Mucosa of descending colon (tissue), 3 donors: ENCODE data around the gene FOXRED1. TPM values are rescaled to one million over a fixed set of nuclear protein-coding genes. Genes with fewer than 3 reads are reported as not detected.

Source experiments
- ATAC-seq: fragments of 200-7000 bp; cut with Tn5 transposase; one replicate; pipeline ENCODE4 v1.9.1; 2020; ENCODE audit warnings: mild to moderate bottlenecking, moderate library complexity
- DNase-seq, 3 donors: peaks; one replicate each; pipeline ENCODE4 v3.0.0-alpha.2; 2020
- H3K36me3 ChIP-seq: fragments of 200-600 bp; one replicate; pipeline ENCODE4 v1.8.0; 2021; ENCODE audit warnings: low read depth, mild to moderate bottlenecking
- H3K4me1 ChIP-seq: fragments of 200-600 bp; one replicate; pipeline ENCODE4 v1.8.0; 2021; ENCODE audit warnings: low read depth, mild to moderate bottlenecking
- H3K4me3 ChIP-seq: fragments of 200-600 bp; one replicate; pipeline ENCODE4 v1.8.0; 2021; ENCODE audit warnings: mild to moderate bottlenecking
- H3K9me3 ChIP-seq: fragments of 200-600 bp; one replicate; pipeline ENCODE4 v1.8.0; 2021; ENCODE audit warnings: mild to moderate bottlenecking
- intact Hi-C, 2 donors: fragments of 100-400 bp; cut with DNase I in 1 of 2; cut with micrococcal nuclease in 1 of 2; formaldehyde crosslinking; loops; one replicate each; pipeline versions ENCODE4 v1.11.0 to v1.11.1; 2022; cut with DNase I, micrococcal nuclease
- total RNA-seq, 3 donors: library from RNA; stranded (reverse); fragmentation: NEBNext Ultra II Directional in 2 of 3; extraction: Animal tissue kit (Norgen Biotek cat#: 25700) in 2 of 3; gene quantifications; one replicate each; pipeline versions ENCODE4 v1.2.1 to v1.2.4, GENCODE V29; 2021 to 2023
- TF ChIP-seq, protein P1 (sequence below): fragments of 200-600 bp; IDR thresholded peaks from one replicate; pipeline ENCODE4 v1.8.0; 2022; ENCODE audit warnings: antibody characterized with exemption, mild to moderate bottlenecking
- donor health status: DM: no; HTN: no; CAD: no; lungs with moderate emphysema.
- donor health status: DM: no; HTN: no; CAD: no.
- donor health status: DM: no; HTN: yes; CAD: no.

Gene FOXRED1
- total RNA-seq, 3 donors from 2014 or later, result 24.3 to 36.9 (median 31.4) TPM

- no peaks in the 10 kb centered on the region for H3K9me3 ChIP-seq
- no peak overlapping the region for H3K4me3 ChIP-seq
- no peaks in the 10 kb centered on the region for H3K4me1 ChIP-seq
- intact Hi-C loops, result no loop called here
- H3K36me3 ChIP-seq, result peaks cover 4% of the 10 kb centered on the region
- TF ChIP-seq, protein P1, sequence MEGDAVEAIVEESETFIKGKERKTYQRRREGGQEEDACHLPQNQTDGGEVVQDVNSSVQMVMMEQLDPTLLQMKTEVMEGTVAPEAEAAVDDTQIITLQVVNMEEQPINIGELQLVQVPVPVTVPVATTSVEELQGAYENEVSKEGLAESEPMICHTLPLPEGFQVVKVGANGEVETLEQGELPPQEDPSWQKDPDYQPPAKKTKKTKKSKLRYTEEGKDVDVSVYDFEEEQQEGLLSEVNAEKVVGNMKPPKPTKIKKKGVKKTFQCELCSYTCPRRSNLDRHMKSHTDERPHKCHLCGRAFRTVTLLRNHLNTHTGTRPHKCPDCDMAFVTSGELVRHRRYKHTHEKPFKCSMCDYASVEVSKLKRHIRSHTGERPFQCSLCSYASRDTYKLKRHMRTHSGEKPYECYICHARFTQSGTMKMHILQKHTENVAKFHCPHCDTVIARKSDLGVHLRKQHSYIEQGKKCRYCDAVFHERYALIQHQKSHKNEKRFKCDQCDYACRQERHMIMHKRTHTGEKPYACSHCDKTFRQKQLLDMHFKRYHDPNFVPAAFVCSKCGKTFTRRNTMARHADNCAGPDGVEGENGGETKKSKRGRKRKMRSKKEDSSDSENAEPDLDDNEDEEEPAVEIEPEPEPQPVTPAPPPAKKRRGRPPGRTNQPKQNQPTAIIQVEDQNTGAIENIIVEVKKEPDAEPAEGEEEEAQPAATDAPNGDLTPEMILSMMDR, result no peak
- DNase-seq (no peak), ATAC-seq (peak; percentile 25)
These were observed 24.8 kb downstream of the FOXRED1 start for GRCh38 chr11:126293726-126294125.

DNA sequence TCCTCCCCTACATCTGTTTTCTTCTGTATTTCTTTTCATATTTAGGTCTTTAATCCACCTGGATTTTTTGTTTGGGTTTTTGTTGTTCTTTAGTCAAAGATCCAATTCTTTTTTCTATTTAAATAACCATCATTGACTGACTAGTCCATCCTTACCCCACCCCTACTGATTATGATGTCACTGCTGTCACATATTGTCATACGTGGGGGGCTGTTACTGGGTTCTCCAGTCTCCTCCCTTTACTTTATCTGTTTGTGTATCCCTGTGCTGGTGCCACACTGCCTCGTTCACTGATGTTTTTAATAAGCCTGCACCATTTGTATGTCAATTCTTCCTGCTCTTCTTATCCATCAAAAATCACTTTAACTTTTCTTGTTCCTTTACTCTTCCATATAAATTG is 28.1 kb downstream of the FOXRED1 start:
- ATAC-seq (no peak), DNase-seq (no peak)
- TF ChIP-seq, protein P1, result no peak
- intact Hi-C loops, result no loop called here
- no peak overlapping the region for H3K4me3 ChIP-seq
- peaks cover 4% of the 10 kb centered on the region for H3K36me3 ChIP-seq
- no peaks in the 10 kb centered on the region for H3K4me1 ChIP-seq
- H3K9me3 ChIP-seq, result no peaks in the 10 kb centered on the region

DNA sequence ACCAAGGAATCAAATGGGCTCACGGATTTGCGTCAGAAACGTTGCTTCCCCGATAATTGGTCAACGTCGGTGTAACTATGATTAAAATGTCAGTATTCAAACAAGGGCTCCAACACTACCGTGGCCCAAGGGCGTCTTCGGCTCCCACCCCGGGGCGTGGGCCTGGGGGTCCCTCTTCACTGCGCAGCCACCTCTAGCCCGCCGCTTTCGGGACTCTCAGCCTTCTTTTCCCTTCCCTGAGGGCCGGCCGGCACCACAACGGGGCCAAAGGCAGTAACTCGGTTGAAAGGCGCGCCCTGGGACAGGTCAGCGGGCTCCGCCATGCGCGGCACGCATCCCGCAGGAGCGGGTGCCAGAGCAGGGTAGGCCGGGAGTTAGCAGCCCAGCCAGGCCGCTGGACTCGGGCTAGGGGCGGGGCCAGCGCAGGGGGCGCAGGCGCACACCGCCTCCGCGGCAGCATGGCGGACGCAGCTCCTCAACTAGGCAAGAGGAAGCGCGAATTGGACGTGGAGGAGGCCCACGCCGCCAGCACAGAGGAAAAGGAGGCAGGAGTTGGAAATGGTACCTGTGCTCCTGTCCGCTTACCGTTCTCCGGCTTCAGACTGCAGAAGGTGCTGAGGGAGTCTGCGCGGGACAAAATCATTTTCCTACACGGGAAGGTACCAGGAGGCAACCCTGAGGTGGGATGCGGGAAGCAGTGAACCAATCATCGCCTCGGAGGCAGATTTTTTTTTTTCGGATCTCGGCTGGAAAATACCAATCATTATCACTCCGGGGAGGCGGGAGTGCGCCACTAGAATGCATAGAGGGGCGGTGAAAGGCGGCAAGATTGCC is 34.9 kb downstream of the FOXRED1 start, which contains the start of gene DCPS:
Gene DCPS (plus strand): TSS at position 438 of the 834 bp plus-strand sequence. CDS start 21 bp downstream, at position 459.
- H3K9me3 ChIP-seq, result no peaks in the 10 kb centered on the region
- peaks cover 10% of the 10 kb centered on the region for H3K4me1 ChIP-seq
- ATAC-seq (peak; percentile 100), DNase-seq (peak; percentile 89 to 95 (median 93))
- intact Hi-C loops, result no loop called here
- H3K36me3 ChIP-seq, result no peaks in the 10 kb centered on the region
- peak within 1 kb of the TSS; percentile 42 for H3K4me3 ChIP-seq
- TF ChIP-seq, protein P1, result no peak

DNA sequence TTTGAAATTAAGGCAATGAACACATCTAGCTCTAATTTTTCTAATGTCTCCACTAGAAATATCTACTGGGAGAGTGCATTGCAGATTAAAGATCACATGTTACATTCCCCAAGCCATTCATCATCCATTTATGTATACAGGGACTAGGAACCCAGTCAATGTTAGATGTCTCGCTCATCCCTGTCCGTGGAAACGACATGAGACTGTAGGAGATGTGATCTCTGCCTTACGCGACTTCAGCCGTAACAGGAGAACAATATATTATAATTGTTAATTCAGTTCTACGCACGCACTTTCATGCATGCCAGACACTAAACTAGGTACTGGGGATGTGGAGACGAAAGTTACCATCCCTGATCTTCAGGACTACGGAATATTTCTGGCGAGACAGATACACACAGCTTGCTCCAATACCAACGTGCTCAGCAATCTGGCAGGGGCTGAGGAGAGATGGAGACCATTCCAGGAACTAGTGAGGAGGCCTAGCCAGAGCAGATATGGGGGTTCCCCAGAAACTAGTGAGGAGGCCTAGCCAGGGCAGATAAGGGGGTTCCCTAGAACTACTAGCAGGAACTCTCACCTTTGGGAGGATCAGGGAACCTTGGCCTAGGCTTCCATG is 35.6 kb downstream of the FOXRED1 start:
- ATAC-seq (no peak), DNase-seq (peak in 1 of 3 donors; percentile 12)
- H3K36me3 ChIP-seq, result no peaks in the 10 kb centered on the region
- H3K4me1 ChIP-seq, result peaks cover 10% of the 10 kb centered on the region
- intact Hi-C loops, result no loop called here
- H3K4me3 ChIP-seq, result peak overlapping the region; percentile 42
- H3K9me3 ChIP-seq, result no peaks in the 10 kb centered on the region
- TF ChIP-seq, protein P1, result no peak

DNA sequence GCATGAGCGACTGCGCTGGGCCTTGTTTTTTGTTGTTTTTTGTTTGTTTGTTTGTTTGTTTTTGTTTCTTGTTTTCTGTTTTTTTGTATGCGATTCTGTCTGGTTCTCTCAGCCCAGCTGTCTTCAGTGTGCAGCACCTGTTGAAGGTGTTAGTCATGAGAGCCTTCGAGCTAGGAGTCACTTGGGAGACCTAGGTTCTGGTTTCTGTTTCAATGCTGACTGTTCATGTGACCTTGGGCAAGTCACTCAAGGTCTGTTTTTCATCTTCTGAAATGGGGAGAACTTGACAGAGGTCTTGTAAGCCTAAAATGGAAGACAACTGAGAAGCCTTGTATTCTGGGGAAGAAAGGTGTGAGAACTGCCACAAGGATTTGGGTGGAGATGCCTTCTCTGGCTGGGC is 36.7 kb downstream of the FOXRED1 start:
- intact Hi-C loops, result no loop called here
- Histone ChIP-seq H3K4me3 (no peak overlapping the region), H3K4me1 (peaks cover 17% of the 10 kb centered on the region), H3K36me3 (no peaks in the 10 kb centered on the region), H3K9me3 (no peaks in the 10 kb centered on the region)
- peak in 1 of 3 donors; percentile 11 for DNase-seq
- no peak for ATAC-seq
- TF ChIP-seq, protein P1, result no peak
